Muscle of arm (tissue), 12 donors: ENCODE measurements around the gene CDC5L. TPM values are rescaled to one million over a fixed set of nuclear protein-coding genes. Genes with fewer than 3 reads are reported as not detected.
A peak's percentile ranks its signal among the peaks of the same experiment; 100 is the strongest.

Source experiments
- DNase-seq: peaks from one replicate; pipeline ENCODE4 v3.0.0-alpha.2; 2013
- polyA plus RNA-seq, 12 donors: library from polyadenylated mRNA; unstranded; fragments of 120-200 nt; gene quantifications; one replicate each; pipeline ENCODE4 v1.2.1, GENCODE V29; 2013; ENCODE audit not compliant: insufficient read length in 12 of 12

Gene CDC5L
- polyA plus RNA-seq, 12 donors, result 16.6 to 31.1 (median 28.8) TPM; not detected in 1

DNA sequence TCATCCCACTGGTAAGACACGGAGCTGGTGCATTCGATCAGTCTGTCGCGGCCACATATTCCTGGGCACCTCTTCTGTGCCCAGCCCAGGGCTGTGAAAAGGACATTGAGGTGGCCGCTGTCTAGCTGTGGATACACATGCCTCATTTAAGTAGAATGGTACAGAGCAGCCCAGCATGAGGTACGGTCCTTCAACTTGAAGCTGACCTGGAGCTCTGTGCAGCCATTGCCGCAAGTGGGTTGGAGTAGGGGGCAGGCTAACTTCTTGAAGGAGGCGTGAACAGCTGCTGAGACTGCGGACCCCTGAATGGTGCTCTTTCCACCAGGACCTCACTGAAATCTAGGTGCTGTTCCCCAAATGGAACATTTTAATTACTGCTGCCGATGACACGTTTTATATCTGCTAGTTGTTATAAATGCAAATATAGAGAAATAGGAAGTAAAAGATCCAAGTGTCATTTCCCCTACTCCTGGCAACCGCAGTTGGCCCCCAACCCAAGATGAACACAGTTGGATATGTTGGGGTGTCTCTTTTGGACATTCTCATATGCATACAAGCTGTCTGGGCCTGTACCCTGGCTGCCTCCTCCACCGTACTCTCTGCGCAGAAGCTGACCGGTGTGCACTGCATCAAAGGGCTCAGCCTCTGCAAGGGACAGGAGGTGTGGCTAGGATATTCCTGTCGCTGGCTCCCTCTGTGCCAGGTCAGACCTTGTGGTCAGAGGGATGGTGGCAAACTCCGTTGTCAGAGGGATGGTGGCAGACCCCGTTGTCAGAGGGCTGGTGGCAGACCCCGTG, 86.1 kb downstream of the CDC5L start:
- DNase-seq, result no peak

GRCh38 chr6:44474190-44474631, 86.7 kb downstream of the CDC5L start:
- DNase-seq, result no peak

DNA sequence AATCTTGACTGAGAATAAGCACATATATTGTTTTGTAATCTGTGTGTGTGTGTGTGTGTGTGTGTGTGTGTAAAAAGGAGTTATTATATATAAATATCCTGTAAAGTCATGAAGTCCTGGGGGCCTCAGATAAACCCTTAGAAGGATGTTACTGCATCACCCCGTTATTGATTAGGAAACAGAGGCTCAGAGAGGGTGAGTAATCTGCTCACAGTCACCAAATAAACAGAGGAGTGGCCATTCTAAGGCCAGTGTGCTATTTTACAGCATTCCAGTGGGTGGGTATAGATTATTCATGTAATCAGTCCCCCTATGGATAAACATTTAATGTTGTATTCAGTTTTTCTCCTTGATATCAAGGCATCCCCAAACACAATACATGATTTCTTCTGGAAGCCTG, 87.1 kb downstream of the CDC5L start:
- DNase-seq, result no peak

GRCh38 chr6:44475417-44475778, 87.9 kb downstream of the CDC5L start:
- DNase-seq, result no peak

DNA sequence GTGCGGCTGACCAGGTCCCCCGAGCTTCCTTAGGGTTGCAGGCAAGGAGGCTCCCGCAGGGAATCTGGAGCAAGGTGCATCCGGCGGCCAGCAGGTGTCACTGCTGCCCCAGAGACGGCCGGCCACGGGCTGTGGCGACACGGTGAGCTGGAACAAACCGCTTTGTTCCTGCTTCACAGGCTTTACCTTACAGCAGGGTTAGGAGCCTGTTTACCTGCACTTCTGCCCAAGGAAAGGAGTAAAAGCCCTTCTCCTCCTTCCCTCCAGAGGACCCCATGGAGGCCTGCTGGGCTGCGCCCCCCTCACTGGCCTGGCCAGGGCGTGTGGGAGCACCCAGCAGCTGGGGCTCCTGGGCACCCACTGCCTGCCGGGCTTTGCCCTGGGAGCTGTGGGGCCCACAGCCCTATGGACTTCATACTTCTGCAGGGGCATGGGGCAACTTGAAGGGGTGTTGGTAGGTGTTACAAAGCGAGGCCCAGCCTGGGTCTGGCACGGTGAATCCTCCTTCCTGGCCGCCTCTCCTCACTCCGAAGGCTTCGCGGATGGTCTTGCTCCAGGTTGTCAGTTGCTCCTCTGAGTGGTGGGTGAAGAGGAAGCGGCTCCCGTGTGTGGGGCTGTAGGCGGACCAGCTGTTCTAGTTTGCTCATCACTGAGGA, 88.4 kb downstream of the CDC5L start:
- DNase-seq, result peak; percentile 77

GRCh38 chr6:44476849-44477248, 89.3 kb downstream of the CDC5L start:
- DNase-seq, result no peak

- no peak for DNase-seq
Measured at GRCh38 chr6:44477293-44477894, 89.9 kb downstream of the CDC5L start.

DNA sequence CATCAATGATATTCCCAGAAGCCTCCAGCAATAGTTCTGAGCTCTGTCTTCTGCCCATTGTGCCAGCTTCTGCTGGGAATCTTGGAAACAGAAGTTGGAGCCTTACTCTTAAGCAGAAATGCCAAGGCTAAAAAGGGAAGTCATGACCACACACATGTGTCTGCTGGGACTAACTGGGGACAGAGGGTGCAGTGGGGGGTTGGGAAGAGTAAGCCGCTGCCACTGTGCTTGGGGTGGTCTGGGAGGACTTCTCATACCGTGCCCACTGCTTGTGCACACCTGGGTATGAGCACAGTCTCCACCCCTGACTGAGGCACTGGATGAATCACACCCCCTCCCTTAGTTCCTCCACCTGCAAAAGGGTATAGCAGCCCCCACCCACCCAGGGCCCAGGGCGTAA, 90.7 kb downstream of the CDC5L start:
- DNase-seq, result no peak

DNA sequence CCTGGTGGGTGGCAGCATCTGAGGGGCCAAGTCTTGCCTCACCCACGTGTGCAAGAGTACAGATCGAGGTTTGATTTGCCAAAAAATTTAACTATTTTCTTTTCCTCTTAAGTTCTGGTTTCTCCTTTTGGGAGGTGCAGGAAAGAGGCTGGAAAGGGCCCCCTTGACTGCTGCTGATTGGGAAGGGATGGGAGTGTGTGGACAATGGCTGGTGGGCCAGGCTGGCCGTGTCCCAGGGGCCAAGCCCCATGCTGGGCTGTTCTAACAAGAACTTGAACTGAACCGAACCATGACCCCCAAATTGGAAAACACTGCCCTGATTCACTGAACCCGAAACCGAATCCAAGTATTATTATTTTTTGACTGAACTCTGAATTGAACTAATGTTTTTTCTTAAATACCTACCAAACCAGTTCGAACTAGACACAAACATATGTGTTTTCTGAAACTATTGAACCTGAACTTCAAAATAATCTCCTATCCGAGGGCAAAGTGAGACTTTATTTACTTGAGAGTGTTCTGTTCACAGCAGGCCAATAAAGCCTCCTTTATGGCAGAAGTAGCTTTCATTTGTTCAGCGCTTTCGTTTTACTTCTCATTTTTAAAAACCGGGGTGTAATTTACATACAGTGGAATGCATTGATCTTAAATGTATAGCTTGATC, 91.2 kb downstream of the CDC5L start:
- no peak for DNase-seq

DNA sequence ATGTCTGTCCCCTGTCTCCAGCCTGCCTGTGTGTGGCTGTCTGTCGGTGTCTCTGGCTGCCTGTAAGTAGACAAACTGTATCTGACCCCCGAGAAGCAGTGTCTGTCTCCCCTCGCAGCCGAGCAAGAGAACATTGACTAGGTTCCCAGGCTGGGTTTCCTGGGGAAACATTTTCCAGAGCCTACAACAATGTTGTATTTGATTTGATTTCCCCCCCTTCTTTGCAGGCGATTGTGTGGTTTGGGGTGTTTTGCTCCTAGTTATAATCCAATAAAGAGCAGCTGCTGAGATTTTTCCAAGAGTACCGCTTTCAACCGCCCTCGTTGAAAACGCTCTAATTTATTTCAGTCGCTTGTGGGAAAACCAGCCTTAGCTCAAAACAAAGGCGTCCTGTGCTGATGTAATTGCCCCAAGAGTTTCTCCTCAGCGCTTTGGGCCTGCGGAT, 92.6 kb downstream of the CDC5L start:
- DNase-seq, result no peak

GRCh38 chr6:44481056-44481455, 93.5 kb downstream of the CDC5L start:
- no peak for DNase-seq

- no peak for DNase-seq
Measured at GRCh38 chr6:44481760-44482159, 94.3 kb downstream of the CDC5L start.

- no peak for DNase-seq
Measured at GRCh38 chr6:44485601-44486401, 98.3 kb downstream of the CDC5L start.

GRCh38 chr6:44487002-44487401, 99.5 kb downstream of the CDC5L start:
- no peak for DNase-seq

- no peak for DNase-seq
Measured at GRCh38 chr6:44487586-44487985, 100.1 kb downstream of the CDC5L start.

DNA sequence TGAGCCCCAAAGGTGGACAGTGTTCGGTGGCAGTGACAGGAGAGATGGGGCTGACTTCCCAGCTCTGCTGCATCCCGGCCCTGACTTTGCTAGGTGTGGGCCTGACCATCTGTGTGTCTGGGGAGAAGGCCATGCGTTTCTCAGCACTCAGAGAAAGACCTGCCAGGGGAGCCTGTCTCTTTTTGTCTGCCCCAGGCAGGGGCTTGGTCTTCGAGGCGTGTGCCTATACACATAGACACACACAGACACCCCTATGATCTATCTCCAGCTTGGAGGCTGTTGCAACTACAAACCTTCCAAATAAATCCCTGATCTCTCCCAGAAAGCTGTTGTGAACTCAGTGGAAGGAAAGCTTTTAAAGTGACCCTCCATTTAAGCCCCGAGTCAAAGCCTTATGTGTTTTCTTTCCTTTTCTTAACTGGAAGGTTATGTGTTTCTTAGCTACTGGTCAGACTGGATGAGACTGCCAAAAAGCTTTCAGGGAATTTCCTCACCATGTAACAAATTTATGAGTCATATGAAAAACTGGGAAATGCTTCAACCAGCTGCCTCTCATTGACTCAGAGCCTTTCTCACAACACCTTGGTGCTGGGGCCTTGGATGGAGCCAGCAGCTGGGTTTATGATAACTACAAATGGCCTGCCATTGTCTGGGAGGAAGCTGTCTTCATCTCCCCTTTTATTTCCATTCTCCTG, 102.6 kb downstream of the CDC5L start:
- DNase-seq, result peak; percentile 82

- DNase-seq, result no peak
Measured at GRCh38 chr6:44493132-44493531, 105.6 kb downstream of the CDC5L start.

GRCh38 chr6:44493593-44493992, 106.1 kb downstream of the CDC5L start:
- no peak for DNase-seq

GRCh38 chr6:44494011-44494501, 106.5 kb downstream of the CDC5L start:
- DNase-seq, result no peak

DNA sequence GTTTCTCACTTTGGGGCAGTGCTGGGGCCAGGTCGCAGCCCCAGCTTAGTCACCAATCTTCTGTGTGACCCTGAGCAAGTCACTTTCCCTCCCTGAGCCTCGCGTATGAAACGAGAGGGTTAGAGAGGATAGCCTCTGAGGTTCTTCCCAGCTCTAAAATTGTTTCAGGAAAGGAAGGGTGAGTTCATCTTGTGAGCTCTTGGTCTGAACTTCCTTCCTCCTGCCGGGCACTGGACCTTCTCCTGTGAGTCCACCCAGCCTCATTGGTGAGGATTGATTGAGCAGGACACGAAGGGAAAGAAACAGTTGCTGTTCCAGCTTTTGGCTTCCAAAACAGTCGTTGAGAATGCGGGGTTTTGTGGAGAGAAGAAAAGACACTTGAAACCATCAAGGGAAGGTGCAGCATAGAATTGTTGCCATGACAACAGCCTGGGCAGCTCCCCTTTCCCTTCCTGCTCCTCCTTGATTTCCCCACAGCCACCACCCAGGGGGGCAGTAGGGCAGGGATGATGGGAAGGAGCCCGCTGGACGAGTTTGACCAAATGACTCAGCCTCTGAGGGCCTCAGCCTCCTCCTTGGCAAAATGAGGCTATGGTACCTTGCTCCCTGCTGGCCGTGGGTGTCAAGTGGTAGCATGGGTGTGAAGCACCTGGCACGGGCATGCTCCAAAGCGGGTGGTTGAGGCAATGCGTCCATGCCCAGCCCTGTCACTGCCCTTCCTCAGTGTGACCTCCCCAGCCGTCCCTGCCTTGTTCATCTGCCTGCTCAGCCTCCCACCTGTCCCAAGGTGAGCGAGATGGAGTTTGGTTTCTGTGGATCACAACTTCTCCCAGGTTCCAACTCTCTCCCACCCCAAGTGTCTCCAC, 107.8 kb downstream of the CDC5L start:
- no peak for DNase-seq
